HUES64 (cell line): ENCODE measurements around the gene DICER1.

Source experiments
- H3K27ac ChIP-seq: 2 replicates; pipeline ENCODE4 v1.7.0; 2013; ENCODE audit warnings: low read depth, low read length, inconsistent platforms
- H3K27me3 ChIP-seq: 2 replicates; pipeline ENCODE4 v1.6.1; 2013; ENCODE audit warnings: mild to moderate bottlenecking, low read length; ENCODE audit not compliant: insufficient read depth
- H3K36me3 ChIP-seq: 2 replicates; pipeline ENCODE4 v1.6.1; 2013; ENCODE audit warnings: mild to moderate bottlenecking, low read length; ENCODE audit not compliant: insufficient read depth
- H3K4me1 ChIP-seq: 2 replicates; pipeline ENCODE4 v1.6.1; 2013; ENCODE audit warnings: mild to moderate bottlenecking, low read length, moderate library complexity; ENCODE audit not compliant: insufficient read depth
- H3K4me3 ChIP-seq: 2 replicates; pipeline ENCODE4 v1.5.1; 2013; ENCODE audit warnings: mild to moderate bottlenecking, low read length, moderate library complexity
- H3K9ac ChIP-seq: 2 replicates; pipeline ENCODE4 v1.6.1; 2013; ENCODE audit warnings: mild to moderate bottlenecking, low read depth, low read length
- H3K9me3 ChIP-seq: 2 replicates; pipeline ENCODE4 v1.6.1; 2013; ENCODE audit warnings: low read depth, low read length; ENCODE audit not compliant: insufficient read depth
- WGBS: fragments of 150-250, 120-280 bp; methylation state at CpG from one replicate; pipeline ENCODE4 v1.1.7; 2013; ENCODE audit warnings: missing lambda C conversion rate; 5-methylcytosine and 5-hydroxymethylcytosine counted together

The DICER1 gene

GRCh38 chr14:95123891-95124579 lies 33.3 kb downstream of the DICER1 start:
- Histone ChIP-seq H3K4me3 (no peak overlapping the region), H3K36me3 (peaks cover 42% of the 10 kb centered on the region), H3K4me1 (peaks cover 10% of the 10 kb centered on the region), H3K27me3 (no peaks in the 10 kb centered on the region), H3K9me3 (no peaks in the 10 kb centered on the region), H3K27ac (no peak overlapping the region), H3K9ac (no peak overlapping the region)
- 96% methylated on average over 8 of the region's 9 CpGs for WGBS

GRCh38 chr14:95122621-95122945 lies 34.7 kb downstream of the DICER1 start:
- Histone ChIP-seq H3K9ac (no peak overlapping the region), H3K36me3 (peaks cover 40% of the 10 kb centered on the region), H3K9me3 (no peaks in the 10 kb centered on the region), H3K27ac (no peak overlapping the region), H3K27me3 (no peaks in the 10 kb centered on the region), H3K4me3 (no peak overlapping the region), H3K4me1 (peaks cover 20% of the 10 kb centered on the region)
- 96% methylated on average over 12 of the region's 12 CpGs for WGBS

GRCh38 chr14:95121911-95122620 lies 35.3 kb downstream of the DICER1 start:
- Histone ChIP-seq H3K4me1 (peaks cover 20% of the 10 kb centered on the region), H3K27me3 (no peaks in the 10 kb centered on the region), H3K36me3 (peaks cover 45% of the 10 kb centered on the region), H3K27ac (no peak overlapping the region), H3K4me3 (no peak overlapping the region), H3K9me3 (no peaks in the 10 kb centered on the region), H3K9ac (no peak overlapping the region)
- 94% methylated on average over 6 of the region's 6 CpGs for whole genome bisulfite sequencing

- H3K27me3 ChIP-seq, result no peaks in the 10 kb centered on the region
- H3K27ac ChIP-seq, result no peak overlapping the region
- H3K4me3 ChIP-seq, result no peak overlapping the region
- no peak overlapping the region for H3K9ac ChIP-seq
- H3K36me3 ChIP-seq, result peaks cover 60% of the 10 kb centered on the region
- H3K9me3 ChIP-seq, result no peaks in the 10 kb centered on the region
- H3K4me1 ChIP-seq, result peaks cover 12% of the 10 kb centered on the region
- 82% methylated on average over 1 of the region's 1 CpG for WGBS
These were observed 38.0 kb downstream of the DICER1 start for GRCh38 chr14:95119336-95119735.

GRCh38 chr14:95117937-95118721 lies 39.2 kb downstream of the DICER1 start:
- Histone ChIP-seq H3K36me3 (peaks cover 60% of the 10 kb centered on the region), H3K9me3 (no peaks in the 10 kb centered on the region), H3K4me3 (no peak overlapping the region), H3K9ac (no peak overlapping the region), H3K4me1 (peaks cover 12% of the 10 kb centered on the region), H3K27me3 (no peaks in the 10 kb centered on the region), H3K27ac (no peak overlapping the region)
- 90% methylated on average over 14 of the region's 14 CpGs for WGBS

- Histone ChIP-seq H3K4me1 (peaks cover 4% of the 10 kb centered on the region), H3K9me3 (no peaks in the 10 kb centered on the region), H3K27me3 (no peaks in the 10 kb centered on the region), H3K27ac (no peak overlapping the region), H3K9ac (no peak overlapping the region), H3K36me3 (peaks cover 92% of the 10 kb centered on the region), H3K4me3 (no peak overlapping the region)
- 96% methylated on average over 3 of the region's 4 CpGs for WGBS
These were observed 43.9 kb downstream of the DICER1 start for GRCh38 chr14:95113476-95113875.

GRCh38 chr14:95111507-95112164 lies 45.7 kb downstream of the DICER1 start:
- Histone ChIP-seq H3K36me3 (peaks cover 98% of the 10 kb centered on the region), H3K4me3 (no peak overlapping the region)
- 95% methylated on average over 1 of the region's 2 CpGs for WGBS

GRCh38 chr14:95110178-95110577 lies 47.2 kb downstream of the DICER1 start:
- Histone ChIP-seq H3K4me1 (no peaks in the 10 kb centered on the region), H3K27me3 (no peaks in the 10 kb centered on the region), H3K9ac (no peak overlapping the region), H3K36me3 (peaks cover 98% of the 10 kb centered on the region), H3K9me3 (no peaks in the 10 kb centered on the region), H3K4me3 (no peak overlapping the region), H3K27ac (no peak overlapping the region)
- 95% methylated on average over 8 of the region's 8 CpGs for WGBS

More at GRCh38 chr14:95111507-95112164, 45.7 kb downstream of the DICER1 start:
- H3K27me3 ChIP-seq, result no peaks in the 10 kb centered on the region
- H3K9me3 ChIP-seq, result no peaks in the 10 kb centered on the region
- H3K9ac ChIP-seq, result no peak overlapping the region
- no peaks in the 10 kb centered on the region for H3K4me1 ChIP-seq
- H3K27ac ChIP-seq, result no peak overlapping the region

GRCh38 chr14:95107711-95108110 lies 49.6 kb downstream of the DICER1 start:
- Histone ChIP-seq H3K9ac (no peak overlapping the region), H3K27me3 (no peaks in the 10 kb centered on the region), H3K36me3 (peaks cover 100% of the 10 kb centered on the region), H3K4me1 (no peaks in the 10 kb centered on the region), H3K27ac (no peak overlapping the region), H3K4me3 (no peak overlapping the region), H3K9me3 (no peaks in the 10 kb centered on the region)
- WGBS, result 100% methylated on average over 3 of the region's 4 CpGs

- peaks cover 100% of the 10 kb centered on the region for H3K36me3 ChIP-seq
These were observed 50.4 kb downstream of the DICER1 start for GRCh38 chr14:95106971-95107370.

GRCh38 chr14:95104911-95105310 lies 52.4 kb downstream of the DICER1 start:
- H3K27me3 ChIP-seq, result no peaks in the 10 kb centered on the region
- WGBS, result 94% methylated on average over 4 of the region's 5 CpGs
- no peaks in the 10 kb centered on the region for H3K4me1 ChIP-seq
- no peaks in the 10 kb centered on the region for H3K9me3 ChIP-seq
- H3K4me3 ChIP-seq, result no peak overlapping the region
- H3K36me3 ChIP-seq, result peaks cover 93% of the 10 kb centered on the region
- H3K27ac ChIP-seq, result no peak overlapping the region
- H3K9ac ChIP-seq, result no peak overlapping the region

More at GRCh38 chr14:95106971-95107370, 50.4 kb downstream of the DICER1 start:
- Histone ChIP-seq H3K4me3 (no peak overlapping the region), H3K4me1 (no peaks in the 10 kb centered on the region), H3K27me3 (no peaks in the 10 kb centered on the region), H3K27ac (no peak overlapping the region), H3K9me3 (no peaks in the 10 kb centered on the region), H3K9ac (no peak overlapping the region)
- WGBS, result 93% methylated on average over 7 of the region's 7 CpGs
